HepG2 (cell line): ENCODE data around the gene TSPAN5. TPM values are rescaled to one million over a fixed set of nuclear protein-coding genes. Genes with fewer than 3 reads are reported as not detected.
A peak's percentile ranks its signal among the peaks of the same experiment; 100 is the strongest.

ENCODE experiments used
- ATAC-seq: fragments of 200-7000 bp; cut with Tn5 transposase; 3 replicates; pipeline ENCODE4 v1.9.1; 2020; ENCODE audit warnings: mild to moderate bottlenecking, moderate library complexity
- BruUV-seq: library from RNA; stranded (reverse); fragments of 400-500 nt; replicated peaks from 2 replicates; lab custom pipeline; 2021; lab: Mats Ljungman, UMichigan
- CTCF ChIA-PET: fragments of 300-600 bp; formaldehyde crosslinking; extraction: SDS; loops from one replicate; lab custom pipeline; 2021; ENCODE audit warnings: low total read pairs, inconsistent platforms, low intra/inter-chr PET ratio; lab: Yijun Ruan, JAX
- POLR2A ChIA-PET: fragments of 350-600 bp; sonication (Branson Sonifier 250); formaldehyde crosslinking; loops from one replicate; lab custom pipeline; 2020; ENCODE audit warnings: antibody characterized with exemption, inconsistent platforms; lab: Yijun Ruan, JAX
- DNase-seq: peaks from one replicate; pipeline ENCODE4 v3.0.0-alpha.2; 2015; ENCODE audit warnings: low spot score
- FAIRE-seq: peaks from 3 replicates; lab custom pipeline; 2011; peaks lifted over from hg19 to GRCh38; lab: Jason Lieb, UNC
- H2AFZ ChIP-seq: one replicate; pipeline ENCODE4 v1.6.1; 2011; ENCODE audit warnings: low read length, inconsistent platforms
- H3K27ac ChIP-seq: fragments of 300-600 bp; 3 replicates; pipeline ENCODE4 v1.8.0; 2011; ENCODE audit warnings: mixed run types, mild to moderate bottlenecking, mixed read lengths, low read length, inconsistent platforms; ENCODE audit not compliant: insufficient read depth; ENCODE audit errors: extremely low read length
- H3K27me3 ChIP-seq, 2 experiments: fragments of 200-600 bp in 1 of 2; 2 replicates in 1 of 2; 3 replicates in 1 of 2; pipeline versions ENCODE4 v1.6.0 to v1.8.0; 2011; ENCODE audit warnings: low read length in 2 of 2, mild to moderate bottlenecking in 2 of 2, moderate library complexity in 2 of 2, inconsistent platforms in 1 of 2; ENCODE audit not compliant: insufficient read depth in 2 of 2, control insufficient read depth in 1 of 2
- H3K36me3 ChIP-seq, 2 experiments: fragments of 200-600 bp in 1 of 2; replicated peaks in 1 of 2; 2 replicates in 1 of 2; 3 replicates in 1 of 2; pipeline versions ENCODE4 v1.5.1 to v1.8.0; 2011; ENCODE audit warnings: low read length in 2 of 2, inconsistent platforms in 1 of 2; ENCODE audit not compliant: insufficient read depth in 2 of 2, control insufficient read depth in 1 of 2
- H3K4me1 ChIP-seq: 2 replicates; pipeline ENCODE4 v1.5.1; 2012; ENCODE audit warnings: low read length, inconsistent platforms; ENCODE audit not compliant: insufficient read depth
- H3K4me2 ChIP-seq: 2 replicates; pipeline ENCODE4 v1.6.0; 2011; ENCODE audit warnings: low read depth, low read length, inconsistent platforms
- H3K4me3 ChIP-seq, 3 experiments: fragments of 200-600 bp in 1 of 3; sonication (generic), shearing (Covaris generic) in 1 of 3; replicated peaks in 1 of 3; 2 replicates each; pipeline ENCODE4 v1.5.1; 2011 to 2016; ENCODE audit warnings: low read length in 3 of 3, inconsistent platforms in 2 of 3, low read depth in 2 of 3, mild to moderate bottlenecking in 2 of 3, control low read depth in 1 of 3, mixed read lengths in 1 of 3; ENCODE audit not compliant: insufficient read depth in 1 of 3
- H3K79me2 ChIP-seq: one replicate; pipeline ENCODE4 v1.6.1; 2011; ENCODE audit warnings: low read length, inconsistent platforms; ENCODE audit not compliant: insufficient read depth
- H3K9ac ChIP-seq: 2 replicates; pipeline ENCODE4 v1.6.0; 2011; ENCODE audit warnings: mild to moderate bottlenecking, low read depth, low read length, inconsistent platforms; ENCODE audit not compliant: insufficient read depth
- H3K9me3 ChIP-seq: 2 replicates; pipeline ENCODE4 v1.5.1; 2012; ENCODE audit warnings: mild to moderate bottlenecking, low read length
- H4K20me1 ChIP-seq: 2 replicates; pipeline ENCODE4 v1.6.0; 2011; ENCODE audit warnings: inconsistent platforms, mild to moderate bottlenecking, low read length, moderate library complexity; ENCODE audit not compliant: insufficient read depth
- HNF4A ChIP-seq: sonication (generic); formaldehyde crosslinking; IDR thresholded peaks from 2 replicates; pipeline ENCODE4 v1.4.0; 2020; ENCODE audit warnings: missing genetic modification reagents
- JDP2 ChIP-seq: sonication (generic); formaldehyde crosslinking; IDR thresholded peaks from 2 replicates; pipeline ENCODE4 v1.8.1; 2022; ENCODE audit warnings: missing genetic modification reagents, borderline replicate concordance
- JUN ChIP-seq: sonication (generic); formaldehyde crosslinking; IDR thresholded peaks from 2 replicates; pipeline ENCODE4 v1.4.0; 2020; ENCODE audit warnings: mild to moderate bottlenecking, missing genetic modification reagents
- MIER2 ChIP-seq: IDR thresholded peaks from 2 replicates; pipeline ENCODE4 v1.6.1; 2016; ENCODE audit warnings: missing biosample characterization, missing genetic modification reagents
- RBAK ChIP-seq: sonication (generic); formaldehyde crosslinking; IDR thresholded peaks from 2 replicates; pipeline ENCODE4 v1.5.1; 2020; ENCODE audit warnings: mild to moderate bottlenecking, missing genetic modification reagents
- SALL2 ChIP-seq: sonication (generic); formaldehyde crosslinking; IDR thresholded peaks from 2 replicates; pipeline ENCODE4 v1.8.1; 2023; ENCODE audit warnings: mild to moderate bottlenecking, missing genetic modification reagents, inconsistent platforms
- TAF15 ChIP-seq: fragments of 200-400 bp; formaldehyde crosslinking; IDR thresholded peaks from one replicate; pipeline ENCODE4 v1.6.1; 2018; ENCODE audit warnings: mild to moderate bottlenecking, low read depth, low read length; ENCODE audit not compliant: poor library complexity, severe bottlenecking
- ZFP1 ChIP-seq: IDR thresholded peaks from 2 replicates; pipeline ENCODE4 v1.6.1; 2016
- ZIK1 ChIP-seq: sonication (generic); formaldehyde crosslinking; IDR thresholded peaks from 2 replicates; pipeline ENCODE4 v1.5.0; 2020; ENCODE audit warnings: mild to moderate bottlenecking, low read depth, missing genetic modification reagents, borderline replicate concordance
- ZNF652 ChIP-seq: IDR thresholded peaks from 2 replicates; pipeline ENCODE4 v1.6.1; 2016; ENCODE audit warnings: low read depth, borderline replicate concordance
- WGBS: methylation state at CpG from one replicate; pipeline ENCODE4 v1.1.6; 2017; ENCODE audit warnings: low lambda C conversion rate; 5-methylcytosine and 5-hydroxymethylcytosine counted together
- in situ Hi-C: cut with HindIII; loops from 2 replicates; pipeline ENCODE4 v1.10.0; 2017; ENCODE audit warnings: low pct_unique_long_range_greater_than_20kb; ENCODE audit not compliant: extremely low pct_ligation_motif_present
- intact Hi-C: fragments of 100-400 bp; cut with micrococcal nuclease; formaldehyde crosslinking; loops from one replicate; pipeline ENCODE4 v1.10.0; 2022; ENCODE audit not compliant: unreplicated experiment
- polyA plus RNA-seq, 8 experiments: library from polyadenylated mRNA; depleted of rRNA in 3 of 8; stranded (reverse) in 7 of 8; unstranded in 1 of 8; fragments of >200 nt; fragmentation: Illumina TruSeq in 4 of 8; extraction: Trizol in 4 of 8; gene quantifications; 2 replicates each; pipeline versions ENCODE4 v1.2.1 to v1.2.3, GENCODE V29; 2011 to 2016; ENCODE audit warnings: low read depth in 4 of 8, missing spikeins in 1 of 8, mixed read lengths in 1 of 8; ENCODE audit not compliant: insufficient read depth in 1 of 8
- total RNA-seq, 5 experiments: library from RNA; depleted of rRNA; stranded (reverse); fragments of >200 nt; fragmentation: Illumina TruSeq; extraction: Trizol; gene quantifications; 2 replicates each; pipeline ENCODE4 v1.2.3, GENCODE V29; 2016; ENCODE audit warnings: low read depth in 1 of 5
- TF ChIP-seq, protein P1 (sequence below): sonication (generic); formaldehyde crosslinking; IDR thresholded peaks from 2 replicates; pipeline ENCODE4 v1.5.1; 2020; ENCODE audit warnings: mild to moderate bottlenecking, missing genetic modification reagents, moderate library complexity
- TF ChIP-seq, protein P2 (sequence below): IDR thresholded peaks from 2 replicates; pipeline ENCODE4 v1.6.1; 2016; ENCODE audit warnings: missing biosample characterization, missing genetic modification reagents, low read depth

The TSPAN5 gene
- total and polyA plus RNA-seq, 2 of the 13 experiments (the other 11 are each of a cell fraction or from before 2014, with no cell fraction given): 0.20 to 0.53 TPM

DNA sequence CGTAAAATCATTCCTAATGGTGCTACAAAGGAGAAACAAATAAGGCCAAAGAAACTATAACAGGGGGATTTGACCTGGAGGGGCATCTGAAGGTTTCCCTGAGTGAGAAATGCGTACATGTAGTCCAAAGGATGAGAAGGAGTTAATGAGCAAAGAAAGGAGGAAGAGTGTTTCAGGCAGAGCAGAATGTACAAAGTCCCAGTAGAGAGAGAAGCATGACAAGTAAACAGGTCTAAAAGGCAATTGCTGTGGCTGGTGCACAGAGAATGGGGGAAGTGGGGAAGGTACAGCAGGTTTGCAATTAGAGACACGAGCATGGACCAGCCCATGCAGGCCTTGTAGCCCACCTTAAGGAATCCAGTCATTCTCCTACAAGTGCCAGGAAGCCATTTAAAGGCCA is 145.5 kb downstream of the TSPAN5 start:
- in situ Hi-C loops: no loop called here
- Histone ChIP-seq H3K4me1 (peaks cover 10% of the 10 kb centered on the region; the same call in 1 of the 2 replicates), H3K27me3 (peaks cover 0 to 3% of the 10 kb centered on the region in 2 experiments; a peak in 1 of 5 replicates), H3K9ac (no peak overlapping the region), H2AFZ (no peak overlapping the region), H3K4me3 (no peak overlapping the region), H3K4me2 (peak overlapping the region; percentile 14; the same call in 1 of the 2 replicates), H3K27ac (no peak overlapping the region), H3K79me2 (no peaks in the 10 kb centered on the region), H3K9me3 (no peaks in the 10 kb centered on the region), H4K20me1 (no peaks in the 10 kb centered on the region), H3K36me3 (no peaks in the 10 kb centered on the region)
- ChIA-PET CTCF (no interaction called here), POLR2A (no interaction called here)
- BruUV-seq: no TSS peak
- 8% methylated on average over 3 of the region's 3 CpGs for WGBS
- TF ChIP-seq JUN: no peak
- TF ChIP-seq ZNF652: peak; percentile 84; the same call in 1 of the 2 replicates
- TF ChIP-seq HNF4A (CRISPR knock-in tag): 0 out of 2 replicates have a peak, but pooled peaks have one; percentile 14
- FAIRE-seq (no peak), DNase-seq (no peak), ATAC-seq (peak; percentile 82)
- intact Hi-C loops: no loop called here

DNA sequence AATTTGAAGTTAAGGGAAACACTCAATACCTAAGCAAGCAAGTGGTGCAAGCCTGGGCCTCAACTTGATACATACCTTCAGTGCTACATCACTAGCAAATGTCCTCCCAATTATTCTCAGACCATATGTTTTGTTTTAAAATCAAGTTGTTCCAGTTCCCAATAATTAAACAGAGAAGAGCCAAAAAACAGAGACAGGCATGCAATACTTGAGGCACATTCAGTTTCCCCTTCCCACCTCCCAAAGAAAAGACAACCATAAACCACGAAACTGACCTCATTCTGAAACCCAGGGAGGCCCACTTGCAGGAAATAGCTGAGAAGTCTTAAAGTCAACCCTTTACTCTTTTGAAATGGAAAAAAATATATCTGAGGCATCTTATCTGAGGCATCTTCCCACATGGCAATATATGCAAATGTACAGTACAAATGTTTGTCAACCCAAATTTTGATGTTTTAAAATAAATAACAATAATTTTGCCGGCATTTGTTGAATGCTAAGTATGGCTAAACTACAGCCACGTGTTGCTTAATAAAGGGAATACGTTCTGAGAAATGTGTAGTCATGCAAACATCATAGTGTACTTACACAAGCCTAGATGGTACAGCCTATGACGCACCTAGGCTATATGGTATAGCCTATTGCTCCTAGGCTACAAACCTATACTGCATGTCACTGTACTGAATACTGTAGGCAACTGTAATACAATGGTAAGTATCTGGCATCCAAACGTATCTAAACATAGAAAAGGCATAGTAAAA is 147.5 kb downstream of the TSPAN5 start:
- intact Hi-C loops (no loop called here), in situ Hi-C loops (no loop called here)
- ChIA-PET POLR2A (no interaction called here), CTCF (no interaction called here)
- 37% methylated on average over 6 of the region's 6 CpGs for WGBS
- DNase-seq (no peak), ATAC-seq (no peak), FAIRE-seq (no peak)
- Histone ChIP-seq H3K36me3 (no peaks in the 10 kb centered on the region), H3K9ac (no peak overlapping the region), H4K20me1 (no peaks in the 10 kb centered on the region), H3K4me2 (no peak overlapping the region), H3K79me2 (no peaks in the 10 kb centered on the region), H2AFZ (no peak overlapping the region), H3K4me1 (peaks cover 10% of the 10 kb centered on the region; the same call in 1 of the 2 replicates), H3K27ac (no peak overlapping the region), H3K4me3 (no peak overlapping the region), H3K9me3 (no peaks in the 10 kb centered on the region), H3K27me3 (peaks cover 0 to 3% of the 10 kb centered on the region in 2 experiments; a peak in 2 of 5 replicates)
- no TSS peak for BruUV-seq
- TF ChIP-seq, protein P1, sequence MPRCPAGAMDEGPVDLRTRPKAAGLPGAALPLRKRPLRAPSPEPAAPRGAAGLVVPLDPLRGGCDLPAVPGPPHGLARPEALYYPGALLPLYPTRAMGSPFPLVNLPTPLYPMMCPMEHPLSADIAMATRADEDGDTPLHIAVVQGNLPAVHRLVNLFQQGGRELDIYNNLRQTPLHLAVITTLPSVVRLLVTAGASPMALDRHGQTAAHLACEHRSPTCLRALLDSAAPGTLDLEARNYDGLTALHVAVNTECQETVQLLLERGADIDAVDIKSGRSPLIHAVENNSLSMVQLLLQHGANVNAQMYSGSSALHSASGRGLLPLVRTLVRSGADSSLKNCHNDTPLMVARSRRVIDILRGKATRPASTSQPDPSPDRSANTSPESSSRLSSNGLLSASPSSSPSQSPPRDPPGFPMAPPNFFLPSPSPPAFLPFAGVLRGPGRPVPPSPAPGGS (CRISPR knock-in tag): no peak
- TF ChIP-seq ZIK1 (CRISPR knock-in tag): no peak
- TF ChIP-seq TAF15: no peak
- no peak for TF ChIP-seq JDP2
- TF ChIP-seq MIER2 (CRISPR knock-in tag): no peak
- TF ChIP-seq RBAK (CRISPR knock-in tag): no peak
- TF ChIP-seq ZFP1: no peak
- TF ChIP-seq SALL2 (CRISPR knock-in tag): no peak
- TF ChIP-seq, protein P2, sequence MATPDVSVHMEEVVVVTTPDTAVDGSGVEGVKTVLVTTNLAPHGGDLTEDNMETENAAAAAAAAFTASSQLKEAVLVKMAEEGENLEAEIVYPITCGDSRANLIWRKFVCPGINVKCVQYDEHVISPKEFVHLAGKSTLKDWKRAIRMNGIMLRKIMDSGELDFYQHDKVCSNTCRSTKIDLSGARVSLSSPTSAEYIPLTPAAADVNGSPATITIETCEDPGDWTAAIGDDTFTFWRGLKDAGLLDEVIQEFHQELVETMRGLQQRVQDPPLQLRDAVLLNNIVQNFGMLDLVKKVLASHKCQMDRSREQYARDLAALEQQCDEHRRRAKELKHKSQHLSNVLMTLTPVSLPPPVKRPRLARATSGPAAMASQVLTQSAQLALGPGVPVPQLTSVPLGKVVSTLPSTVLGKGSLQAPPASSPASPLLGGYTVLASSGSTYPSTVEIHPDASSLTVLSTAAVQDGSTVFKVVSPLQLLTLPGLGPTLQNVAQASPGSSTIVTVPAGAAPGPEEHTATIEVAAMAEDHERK (CRISPR knock-in tag): no peak
